ENCODE results near the gene ZSWIM2.
"Not testable (repeated sequence)": the region's sequence is repeated elsewhere in the genome, so short reads cannot be mapped to it uniquely, and the experiment has no call there.

Gene ZSWIM2

DNA sequence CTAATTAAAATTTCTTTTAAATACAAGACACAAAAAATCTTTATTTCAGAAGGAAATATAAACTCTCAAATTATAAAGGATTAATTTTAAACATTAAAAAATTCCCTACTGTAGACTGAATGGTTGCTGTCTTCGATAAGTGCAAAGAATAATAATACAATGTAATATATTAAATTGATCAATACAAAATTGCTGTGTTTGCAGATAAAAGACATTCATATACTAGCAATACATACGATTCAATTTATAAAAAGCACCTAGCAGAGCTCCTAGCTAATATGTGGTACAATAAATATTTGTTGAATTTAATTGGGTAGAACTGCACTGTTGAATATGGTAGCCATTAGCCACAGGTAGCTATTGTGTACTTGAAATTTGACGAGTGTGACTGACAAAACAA is 6.6 kb downstream of the ZSWIM2 start:
- DNase-seq: no peak

DNA sequence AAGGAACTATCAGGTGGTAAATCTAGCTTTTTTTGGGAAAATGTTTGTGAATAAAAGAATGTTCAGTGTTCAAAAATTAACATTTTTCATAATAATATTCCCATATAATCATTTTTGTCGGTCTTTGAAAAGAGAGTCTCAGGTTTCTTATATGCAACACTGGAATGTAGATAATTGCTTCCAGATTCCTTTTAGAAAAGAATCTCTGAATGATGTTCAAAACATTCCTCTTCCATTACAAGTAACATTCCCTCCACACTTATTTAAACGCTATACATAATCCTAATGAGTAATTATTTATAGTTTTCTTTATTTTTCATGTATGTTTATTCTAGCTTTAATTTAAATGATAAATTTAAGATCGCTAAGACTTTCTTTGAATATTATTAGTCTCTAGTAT is 7.0 kb downstream of the ZSWIM2 start:
- no peak for DNase-seq

- DNase-seq: no peak
These were observed 13.3 kb downstream of the ZSWIM2 start for GRCh38 chr2:186835628-186836027.

GRCh38 chr2:186827862-186828492 is 21.0 kb downstream of the ZSWIM2 start:
- no peak for DNase-seq

GRCh38 chr2:186827411-186827810 is 21.6 kb downstream of the ZSWIM2 start:
- DNase-seq: no peak

GRCh38 chr2:186822323-186822722 is 26.6 kb downstream of the ZSWIM2 start:
- DNase-seq: no peak

- no peak for DNase-seq
These were observed 28.7 kb downstream of the ZSWIM2 start for GRCh38 chr2:186820303-186820702.

- DNase-seq: not testable (repeated sequence)
These were observed 37.2 kb downstream of the ZSWIM2 start for GRCh38 chr2:186811760-186812159.

- DNase-seq: no peak
These were observed 42.4 kb downstream of the ZSWIM2 start for GRCh38 chr2:186806591-186806990.

DNA sequence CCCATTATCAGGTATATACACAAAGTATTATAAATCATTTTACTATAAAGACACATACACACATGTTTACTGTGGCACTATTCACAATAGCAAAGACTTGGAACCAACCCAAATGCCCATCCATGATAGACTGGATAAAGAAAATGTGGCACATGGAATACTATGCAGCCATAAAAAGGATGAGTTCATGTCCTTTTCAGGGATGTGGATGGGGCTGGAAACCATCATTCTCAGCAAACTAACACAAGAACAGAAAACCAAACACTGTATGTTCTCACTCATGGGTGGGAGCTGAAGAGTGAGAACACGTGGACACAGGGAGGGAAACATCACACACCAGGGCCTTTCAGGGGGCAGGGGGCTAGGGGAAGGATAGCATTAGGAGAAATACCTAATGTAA is 50.4 kb downstream of the ZSWIM2 start:
- not testable (repeated sequence) for DNase-seq

DNA sequence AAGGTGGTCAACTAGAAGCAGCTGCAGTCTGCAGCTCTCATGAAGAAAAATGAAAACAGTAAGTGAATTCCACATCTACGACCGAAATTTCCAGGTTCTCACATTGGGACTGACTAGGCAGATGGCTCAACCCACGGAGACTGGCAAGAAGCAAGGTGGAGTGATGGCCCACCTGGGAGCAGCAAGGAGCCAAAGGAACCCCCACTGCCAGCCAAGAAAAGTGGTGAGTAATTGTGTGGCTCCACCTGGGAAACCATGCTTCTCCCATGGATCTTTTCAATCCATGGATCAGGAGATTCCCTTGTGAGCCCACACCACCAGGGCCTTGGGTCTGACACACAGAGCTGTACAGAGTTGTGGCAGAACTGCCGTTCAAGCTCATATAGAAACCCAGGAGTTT is 64.0 kb downstream of the ZSWIM2 start:
- DNase-seq: no peak

GRCh38 chr2:186783254-186783653 is 65.7 kb downstream of the ZSWIM2 start:
- no peak for DNase-seq

DNA sequence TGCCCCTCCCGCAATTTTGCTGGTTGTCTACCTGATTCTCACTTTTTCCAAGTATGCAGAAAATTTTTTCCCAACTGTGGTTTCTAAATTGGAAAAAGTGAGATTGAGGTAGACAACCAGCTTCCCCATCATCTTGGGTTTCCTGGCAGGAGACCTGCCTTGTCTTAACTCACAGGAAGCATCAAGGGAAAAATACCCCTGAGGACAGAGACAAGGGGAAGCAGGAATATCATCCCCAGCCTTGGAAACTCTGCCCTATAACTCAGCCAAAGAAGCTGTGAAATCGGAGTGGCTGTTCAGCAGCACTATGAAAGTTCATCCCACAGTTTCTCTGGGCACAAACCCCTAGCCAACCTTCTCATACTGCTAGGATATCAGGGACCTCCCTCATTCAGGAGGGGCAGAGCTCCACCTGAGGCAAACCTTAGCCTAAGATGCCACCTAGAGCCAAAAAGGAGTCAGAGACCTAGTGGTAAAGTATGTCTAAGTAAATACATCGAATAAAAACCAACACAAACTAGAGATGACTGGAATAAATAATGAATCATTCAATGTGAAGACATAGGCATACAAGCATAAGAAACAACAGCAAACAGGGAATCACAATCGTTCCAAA is 68.2 kb downstream of the ZSWIM2 start:
- DNase-seq: no peak
